Ovary (tissue), 3 donors: ENCODE results near the gene HIBCH.

Experiments
- EP300 ChIP-seq: sonication (generic); formaldehyde crosslinking; IDR thresholded peaks from one replicate; pipeline ENCODE4 v1.6.1; 2017; ENCODE audit warnings: antibody characterized with exemption
- POLR2A ChIP-seq: fragments of 450-650 bp; IDR thresholded peaks from one replicate; pipeline ENCODE4 v1.6.1; 2017; ENCODE audit warnings: antibody characterized with exemption, mild to moderate bottlenecking, moderate library complexity
- TF ChIP-seq, protein P1 (sequence below), 3 donors: fragments of 450-650 bp in 2 of 3; fragments of 200-600 bp in 1 of 3; IDR thresholded peaks; one replicate each; pipeline versions ENCODE4 v1.5.1 to v1.8.0; 2016 to 2022; ENCODE audit warnings: antibody characterized with exemption in 3 of 3, mild to moderate bottlenecking in 1 of 3
- donor health status: DM: no; HTN: no; CAD: no.

DNA sequence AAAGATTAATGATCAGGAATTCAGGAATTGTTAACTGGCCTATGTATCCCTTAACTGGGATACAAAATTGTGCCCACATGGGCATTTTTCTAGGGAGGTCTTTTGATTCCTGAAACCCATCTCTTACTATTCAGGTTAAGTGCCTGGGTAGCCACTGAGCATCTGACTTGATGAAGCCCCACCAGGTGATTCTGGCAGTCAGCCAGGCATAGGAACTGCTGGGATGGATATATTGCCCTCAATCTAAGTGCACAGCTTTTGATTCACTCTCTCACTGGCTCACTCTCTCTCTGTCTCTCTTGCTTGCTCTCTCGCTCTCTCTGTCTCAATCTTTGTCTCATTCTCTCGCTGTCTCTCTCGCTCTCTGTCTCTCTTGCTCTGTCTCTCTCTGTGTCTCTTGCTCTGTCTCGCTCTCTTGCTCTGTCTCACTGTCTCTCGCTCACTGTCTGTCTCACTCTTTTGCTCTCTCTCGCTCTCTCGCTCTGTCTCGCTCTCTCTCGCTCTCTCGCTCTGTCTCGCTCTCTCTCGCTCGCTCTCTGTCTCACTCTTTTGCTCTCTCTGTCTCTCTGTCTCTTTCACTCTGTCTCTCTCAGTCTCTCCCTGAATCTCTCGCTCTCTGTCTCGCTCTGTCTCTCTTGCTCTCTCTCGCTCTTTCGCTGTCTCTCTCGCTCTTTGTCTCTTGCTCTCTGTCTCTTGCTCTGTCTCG, 46.0 kb upstream of the HIBCH start:
- TF ChIP-seq, protein P1, sequence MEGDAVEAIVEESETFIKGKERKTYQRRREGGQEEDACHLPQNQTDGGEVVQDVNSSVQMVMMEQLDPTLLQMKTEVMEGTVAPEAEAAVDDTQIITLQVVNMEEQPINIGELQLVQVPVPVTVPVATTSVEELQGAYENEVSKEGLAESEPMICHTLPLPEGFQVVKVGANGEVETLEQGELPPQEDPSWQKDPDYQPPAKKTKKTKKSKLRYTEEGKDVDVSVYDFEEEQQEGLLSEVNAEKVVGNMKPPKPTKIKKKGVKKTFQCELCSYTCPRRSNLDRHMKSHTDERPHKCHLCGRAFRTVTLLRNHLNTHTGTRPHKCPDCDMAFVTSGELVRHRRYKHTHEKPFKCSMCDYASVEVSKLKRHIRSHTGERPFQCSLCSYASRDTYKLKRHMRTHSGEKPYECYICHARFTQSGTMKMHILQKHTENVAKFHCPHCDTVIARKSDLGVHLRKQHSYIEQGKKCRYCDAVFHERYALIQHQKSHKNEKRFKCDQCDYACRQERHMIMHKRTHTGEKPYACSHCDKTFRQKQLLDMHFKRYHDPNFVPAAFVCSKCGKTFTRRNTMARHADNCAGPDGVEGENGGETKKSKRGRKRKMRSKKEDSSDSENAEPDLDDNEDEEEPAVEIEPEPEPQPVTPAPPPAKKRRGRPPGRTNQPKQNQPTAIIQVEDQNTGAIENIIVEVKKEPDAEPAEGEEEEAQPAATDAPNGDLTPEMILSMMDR (IDR thresholded peaks at IDR 0.05), result no peak
- TF ChIP-seq POLR2A (no peak), EP300 (no peak)
